IMR-90 (cell line): Measurements from ENCODE around the gene NIPSNAP3A. TPM values are rescaled to one million over a fixed set of nuclear protein-coding genes. Genes with fewer than 3 reads are reported as not detected.

Experiments
- ATAC-seq: fragments of 200-7000 bp; cut with Tn5 transposase; 2 replicates; pipeline ENCODE4 v1.9.1; 2020; ENCODE audit warnings: low read depth, mild to moderate bottlenecking, moderate library complexity
- BruUV-seq: library from RNA; stranded (reverse); fragments of 400-500 nt; replicated peaks from 2 replicates; lab custom pipeline; 2021; lab: Mats Ljungman, UMichigan
- CTCF ChIA-PET: fragments of 300-600 bp; formaldehyde crosslinking; extraction: SDS; loops from one replicate; lab custom pipeline; 2021; ENCODE audit warnings: antibody characterized with exemption; lab: Yijun Ruan, JAX
- POLR2A ChIA-PET: fragments of 300-600 bp; sonication (Branson Sonifier 250); formaldehyde crosslinking; loops from one replicate; lab custom pipeline; 2022; ENCODE audit warnings: antibody characterized with exemption; ENCODE audit not compliant: unreplicated experiment; lab: Charles Lee
- DNase-seq: peaks from one replicate; pipeline ENCODE4 v3.0.0; 2013
- H2AFZ ChIP-seq: replicated peaks from 2 replicates; pipeline ENCODE3; 2013; ENCODE audit warnings: low read length, mild to moderate bottlenecking; ENCODE audit not compliant: poor library complexity
- H2AK5ac ChIP-seq: 2 replicates; pipeline ENCODE4 v1.6.1; 2013; ENCODE audit warnings: low read depth, low read length, inconsistent platforms
- H2AK9ac ChIP-seq: replicated peaks from 2 replicates; pipeline ENCODE3; 2013; ENCODE audit warnings: mild to moderate bottlenecking, low read depth, low read length, moderate library complexity; ENCODE audit not compliant: poor library complexity
- H2BK120ac ChIP-seq: 2 replicates; pipeline ENCODE4 v1.6.1; 2013; ENCODE audit warnings: low read depth, low read length, inconsistent platforms
- H2BK15ac ChIP-seq: 3 replicates; pipeline ENCODE4 v1.6.1; 2013; ENCODE audit warnings: low read depth, low read length, inconsistent platforms
- H2BK20ac ChIP-seq: 2 replicates; pipeline ENCODE4 v1.6.1; 2013; ENCODE audit warnings: low read depth, mild to moderate bottlenecking, inconsistent platforms, low read length, moderate library complexity
- H2BK5ac ChIP-seq: 2 replicates; pipeline ENCODE4 v1.6.1; 2013; ENCODE audit warnings: mild to moderate bottlenecking, low read depth, low read length, inconsistent platforms; ENCODE audit not compliant: poor library complexity, severe bottlenecking
- H3K14ac ChIP-seq: replicated peaks from 2 replicates; pipeline ENCODE4 v1.6.1; 2013; ENCODE audit warnings: low read depth, low read length, inconsistent platforms
- H3K18ac ChIP-seq: 2 replicates; pipeline ENCODE4 v1.6.1; 2013; ENCODE audit warnings: low read depth, low read length, control low read depth
- H3K23ac ChIP-seq: 2 replicates; pipeline ENCODE4 v1.6.1; 2013; ENCODE audit warnings: low read depth, low read length, inconsistent platforms
- H3K27ac ChIP-seq: 2 replicates; pipeline ENCODE4 v1.5.1; 2013; ENCODE audit warnings: mild to moderate bottlenecking, control low read depth, low read length; ENCODE audit not compliant: insufficient read depth
- H3K27me3 ChIP-seq: 2 replicates; pipeline ENCODE4 v1.6.1; 2013; ENCODE audit warnings: low read length; ENCODE audit not compliant: control insufficient read depth, insufficient read depth
- H3K36me3 ChIP-seq: 2 replicates; pipeline ENCODE4 v1.6.1; 2013; ENCODE audit warnings: low read length, mixed read lengths; ENCODE audit not compliant: control insufficient read depth, insufficient read depth
- H3K4ac ChIP-seq: 2 replicates; pipeline ENCODE4 v1.6.1; 2013; ENCODE audit warnings: low read depth, low read length, inconsistent platforms
- H3K4me1 ChIP-seq: 2 replicates; pipeline ENCODE4 v1.6.1; 2013; ENCODE audit warnings: low read length, mixed read lengths; ENCODE audit not compliant: control insufficient read depth, insufficient read depth
- H3K4me2 ChIP-seq: 2 replicates; pipeline ENCODE4 v1.6.1; 2013; ENCODE audit warnings: low read depth, mild to moderate bottlenecking, control low read depth, low read length, moderate library complexity
- H3K4me3 ChIP-seq: 2 replicates; pipeline ENCODE4 v1.5.1; 2013; ENCODE audit warnings: low read depth, mild to moderate bottlenecking, control low read depth, low read length, moderate library complexity; ENCODE audit not compliant: insufficient read depth
- H3K56ac ChIP-seq: 2 replicates; pipeline ENCODE4 v1.6.1; 2013; ENCODE audit warnings: low read length, inconsistent platforms; ENCODE audit not compliant: insufficient read depth; ENCODE audit errors: extremely low read depth
- H3K79me1 ChIP-seq, 2 experiments: 2 replicates each; pipeline ENCODE4 v1.6.1; 2013; ENCODE audit warnings: low read length in 2 of 2, inconsistent platforms in 1 of 2, low read depth in 1 of 2
- H3K9ac ChIP-seq: 2 replicates; pipeline ENCODE4 v1.6.1; 2013; ENCODE audit warnings: low read depth, low read length, control low read depth
- H3K9me1 ChIP-seq: 2 replicates; pipeline ENCODE4 v1.6.1; 2013; ENCODE audit warnings: low read length, inconsistent platforms; ENCODE audit not compliant: insufficient read depth
- H3K9me3 ChIP-seq: 2 replicates; pipeline ENCODE4 v1.6.1; 2013; ENCODE audit warnings: low read length; ENCODE audit not compliant: control insufficient read depth, insufficient read depth
- H4K20me1 ChIP-seq: 2 replicates; pipeline ENCODE4 v1.6.1; 2013; ENCODE audit warnings: low read length, inconsistent platforms; ENCODE audit not compliant: insufficient read depth
- H4K5ac ChIP-seq: 2 replicates; pipeline ENCODE4 v1.6.1; 2013; ENCODE audit warnings: mild to moderate bottlenecking, low read depth, low read length, control low read depth
- H4K8ac ChIP-seq, 2 experiments: 2 replicates each; pipeline ENCODE4 v1.6.1; 2013; ENCODE audit warnings: low read depth in 2 of 2, low read length in 2 of 2, control low read depth in 1 of 2, inconsistent platforms in 1 of 2
- H4K91ac ChIP-seq: 2 replicates; pipeline ENCODE4 v1.6.1; 2013; ENCODE audit warnings: low read depth, low read length, inconsistent platforms; ENCODE audit not compliant: insufficient read depth
- BHLHE40 ChIP-seq: fragments of 150-350 bp; IDR thresholded peaks from 2 replicates; pipeline ENCODE4 v1.6.1; 2016; ENCODE audit warnings: mild to moderate bottlenecking, low read depth, low read length
- CHD1 ChIP-seq: IDR thresholded peaks from 2 replicates; pipeline ENCODE4 v1.6.1; 2012; ENCODE audit warnings: low read depth, low read length, improper control_type of control experiment
- CTCF ChIP-seq: conservative IDR thresholded peaks from 2 replicates; pipeline ENCODE4 v1.5.1; 2012; ENCODE audit warnings: mild to moderate bottlenecking, low read depth, low read length, improper control_type of control experiment
- FOS ChIP-seq: fragments of 150-350 bp; IDR thresholded peaks from 2 replicates; pipeline ENCODE4 v1.6.1; 2016; ENCODE audit warnings: low read depth, low read length
- MAFK ChIP-seq: IDR thresholded peaks from 2 replicates; pipeline ENCODE4 v1.6.1; 2012; ENCODE audit warnings: low read depth, low read length, improper control_type of control experiment
- MAZ ChIP-seq: IDR thresholded peaks from 2 replicates; pipeline ENCODE4 v1.6.1; 2012; ENCODE audit warnings: low read depth, mild to moderate bottlenecking, low read length, improper control_type of control experiment, moderate library complexity, borderline replicate concordance
- NFE2L2 ChIP-seq: fragments of 150-350 bp; IDR thresholded peaks from 2 replicates; pipeline ENCODE4 v1.6.1; 2016; ENCODE audit warnings: low read depth, mild to moderate bottlenecking, low read length
- POLR2A ChIP-seq: IDR thresholded peaks from 2 replicates; pipeline ENCODE4 v1.6.1; 2012; ENCODE audit warnings: mild to moderate bottlenecking, low read depth, low read length
- RCOR1 ChIP-seq: IDR thresholded peaks from 2 replicates; pipeline ENCODE4 v1.6.1; 2012; ENCODE audit warnings: mild to moderate bottlenecking, low read length, improper control_type of control experiment; ENCODE audit not compliant: insufficient replicate concordance
- RFX5 ChIP-seq: IDR thresholded peaks from 2 replicates; pipeline ENCODE4 v1.8.0; 2012; ENCODE audit warnings: low read depth, mild to moderate bottlenecking, low read length, moderate library complexity
- SMC3 ChIP-seq: fragments of 150-350 bp; IDR thresholded peaks from 2 replicates; pipeline ENCODE4 v1.6.1; 2016; ENCODE audit warnings: low read depth, mild to moderate bottlenecking, antibody characterized with exemption, low read length, moderate library complexity
- WGBS, 2 experiments: methylation state at CpG; one replicate each; pipeline versions ENCODE4 v1.1.5 to v1.1.7; 2013; ENCODE audit warnings: missing lambda C conversion rate in 2 of 2; ENCODE audit not compliant: insufficient read length in 1 of 2; ENCODE audit errors: extremely low coverage in 2 of 2; 5-methylcytosine and 5-hydroxymethylcytosine counted together
- dilution Hi-C: fragments of 300-500 bp; cut with HindIII; formaldehyde crosslinking; loops from one replicate; pipeline ENCODE4 v1.14.3; 2018; ENCODE audit warnings: low sequenced_read_pairs; ENCODE audit not compliant: unreplicated experiment
- in situ Hi-C: fragments of 300-500 bp; cut with MboI; formaldehyde crosslinking; loops from 3 replicates; pipeline ENCODE4 v1.14.3; 2019; ENCODE audit warnings: low sequenced_read_pairs, inconsistent platforms, mixed read lengths
- intact Hi-C: fragments of 100-400 bp; cut with micrococcal nuclease; formaldehyde crosslinking; loops from 2 replicates; pipeline ENCODE4 v1.10.0; 2022
- polyA plus RNA-seq, 3 experiments: library from polyadenylated mRNA; depleted of rRNA; stranded (reverse); fragments of >200 nt; gene quantifications; 2 replicates each; pipeline ENCODE4 v1.2.3, GENCODE V29; 2012; ENCODE audit warnings: low replicate concordance in 1 of 3
- total RNA-seq: library from RNA; depleted of rRNA; stranded (reverse); fragments of >200 nt; gene quantifications from 2 replicates; pipeline ENCODE4 v1.2.3, GENCODE V29; 2012

NIPSNAP3A gene
- total and polyA plus RNA-seq, 2 of the 4 experiments (the other 2 are of a cell fraction): 21.4 to 32.1 TPM

DNA sequence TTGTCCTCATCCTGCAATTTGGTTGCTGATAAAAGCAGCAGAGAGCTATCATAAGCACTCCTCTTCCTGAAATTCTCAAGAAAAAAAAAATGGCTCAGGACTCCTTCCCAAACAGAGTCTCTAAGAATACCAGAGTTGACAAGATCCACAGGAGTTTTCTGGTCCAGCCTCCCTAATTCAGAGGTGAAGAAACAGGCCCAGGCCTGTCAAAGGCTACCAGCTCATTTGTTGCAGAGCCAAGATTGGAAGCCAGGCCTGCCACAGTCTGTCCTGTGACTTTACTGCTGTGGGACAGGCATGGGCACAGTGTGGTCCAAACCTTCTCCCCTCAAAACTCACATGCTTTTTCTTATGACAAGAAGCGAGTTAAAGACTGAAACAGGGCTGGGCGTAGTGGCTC, 58.0 kb downstream of the NIPSNAP3A start:
- Histone ChIP-seq H3K79me1 (no peaks in the 10 kb centered on the region; a peak in 1 of 4 replicates), H3K4me3 (no peak overlapping the region), H2BK5ac (no peak overlapping the region), H3K9me3 (no peaks in the 10 kb centered on the region), H3K9me1 (peaks cover 7% of the 10 kb centered on the region; the same call in 1 of the 2 replicates), H3K4me1 (no peaks in the 10 kb centered on the region), H3K4me2 (no peak overlapping the region), H2BK20ac (no peak overlapping the region), H4K91ac (no peak overlapping the region), H3K27ac (no peak overlapping the region), H3K14ac (no peak overlapping the region), H2AK9ac (no peak overlapping the region), H3K18ac (no peak overlapping the region), H3K4ac (no peak overlapping the region), H4K8ac (no peak overlapping the region), H2AFZ (no peak overlapping the region), H4K20me1 (0 out of 2 replicates have a peak, but pooled peaks cover under 1% of the 10 kb centered on the region), H3K23ac (no peak overlapping the region), H2BK120ac (no peak overlapping the region), H4K5ac (no peak overlapping the region), H3K36me3 (peaks cover 69% of the 10 kb centered on the region), H3K27me3 (no peaks in the 10 kb centered on the region), H2BK15ac (no peak overlapping the region), H2AK5ac (no peak overlapping the region), H3K9ac (no peak overlapping the region), H3K56ac (no peak overlapping the region)
- intact Hi-C loops: no loop called here
- 100% methylated on average over 2 of the region's 2 CpGs; no CpG with 5 or more reads in 1 of the 2 experiments for WGBS, 2 experiments
- CTCF ChIA-PET: no interaction called here
- POLR2A ChIA-PET: no interaction called here
- TF ChIP-seq RFX5 (no peak), MAZ (no peak), CTCF (no peak), MAFK (no peak), CHD1 (no peak), BHLHE40 (no peak), SMC3 (no peak), NFE2L2 (no peak), RCOR1 (no peak), FOS (no peak), POLR2A (no peak)
- DNase-seq (no peak), ATAC-seq (no peak)
- no TSS peak for BruUV-seq
- in situ Hi-C loops: no loop called here
- dilution Hi-C loops: no loop called here
